GM12878 (cell line): ENCODE measurements around the gene TGFBR3. TPM values are rescaled to one million over a fixed set of nuclear protein-coding genes. Genes with fewer than 3 reads are reported as not detected.
A peak's percentile ranks its signal among the peaks of the same experiment; 100 is the strongest.

Experiments
- ATAC-seq: fragments of 200-7000 bp; cut with Tn5 transposase; 3 replicates; pipeline ENCODE4 v1.9.1; 2020; ENCODE audit warnings: mild to moderate bottlenecking, moderate library complexity
- BruUV-seq: library from RNA; stranded (reverse); fragments of 400-500 nt; replicated peaks from 2 replicates; lab custom pipeline; 2021; lab: Mats Ljungman, UMichigan
- CTCF ChIA-PET: fragments of 300-600 bp; sonication (Branson Sonifier 250); formaldehyde crosslinking; extraction: SDS; loops from one replicate; lab custom pipeline; 2021; ENCODE audit warnings: inconsistent platforms; lab: Yijun Ruan, JAX
- POLR2A ChIA-PET: fragments of 350-600 bp; formaldehyde crosslinking; extraction: SDS; loops from one replicate; lab custom pipeline; 2021; ENCODE audit warnings: inconsistent platforms; lab: Charles Lee
- RAD21 ChIA-PET: fragments of 300-600 bp; sonication (Branson Sonifier 250); formaldehyde crosslinking; loops from one replicate; lab custom pipeline; 2023; ENCODE audit warnings: antibody characterized with exemption; ENCODE audit not compliant: unreplicated experiment; lab: Charles Lee
- SMC1A ChIA-PET: fragments of 300-600 bp; sonication (Branson Sonifier 250); formaldehyde crosslinking; loops from one replicate; lab custom pipeline; 2023; ENCODE audit not compliant: unreplicated experiment, uncharacterized antibody; lab: Charles Lee
- DNase-seq: peaks from one replicate; pipeline ENCODE4 v3.0.0-alpha.2; 2011; ENCODE audit warnings: low read depth, low spot score
- FAIRE-seq: peaks from 3 replicates; lab custom pipeline; 2011; peaks lifted over from hg19 to GRCh38; lab: Jason Lieb, UNC
- H2AFZ ChIP-seq: 2 replicates; pipeline ENCODE4 v1.6.0; 2011; ENCODE audit warnings: low read depth, low read length, control low read depth; ENCODE audit not compliant: control insufficient read depth
- H3K27ac ChIP-seq: 2 replicates; pipeline ENCODE4 v1.5.1; 2011; ENCODE audit warnings: control low read depth; ENCODE audit not compliant: control insufficient read depth, insufficient read depth
- H3K27me3 ChIP-seq, 2 experiments: replicated peaks in 1 of 2; 2 replicates each; pipeline versions ENCODE4 v1.6.0 to v1.6.1; 2011; ENCODE audit warnings: low read length in 1 of 2; ENCODE audit not compliant: control insufficient read depth in 2 of 2, insufficient read depth in 2 of 2
- H3K36me3 ChIP-seq, 2 experiments: 2 replicates each; pipeline ENCODE4 v1.5.1; 2011; ENCODE audit warnings: low read length in 1 of 2; ENCODE audit not compliant: control insufficient read depth in 2 of 2, insufficient read depth in 2 of 2
- H3K4me1 ChIP-seq: 2 replicates; pipeline ENCODE4 v1.6.1; 2011; ENCODE audit warnings: mild to moderate bottlenecking, low read length, moderate library complexity, mixed read lengths; ENCODE audit not compliant: control insufficient read depth, insufficient read depth
- H3K4me2 ChIP-seq: 2 replicates; pipeline ENCODE4 v1.6.0; 2011; ENCODE audit warnings: control low read depth; ENCODE audit not compliant: control insufficient read depth, insufficient read depth
- H3K4me3 ChIP-seq: fragments of 200-600 bp; sonication (generic); 2 replicates; pipeline ENCODE4 v1.5.1; 2016
- H3K79me2 ChIP-seq: 2 replicates; pipeline ENCODE4 v1.6.0; 2011; ENCODE audit warnings: low read length; ENCODE audit not compliant: control insufficient read depth, insufficient read depth
- H3K9ac ChIP-seq: 2 replicates; pipeline ENCODE4 v1.8.0; 2011; ENCODE audit warnings: low read length, control low read depth, mixed read lengths; ENCODE audit not compliant: control insufficient read depth, insufficient read depth
- H3K9me3 ChIP-seq: replicated peaks from 3 replicates; pipeline ENCODE4 v1.5.1; 2011; ENCODE audit warnings: mild to moderate bottlenecking, low read length; ENCODE audit not compliant: control insufficient read depth, insufficient read depth
- H4K20me1 ChIP-seq: 2 replicates; pipeline ENCODE4 v1.6.0; 2011; ENCODE audit not compliant: control insufficient read depth, insufficient read depth
- CREM ChIP-seq: IDR thresholded peaks from 2 replicates; pipeline ENCODE4 v1.6.1; 2014; ENCODE audit warnings: antibody characterized with exemption, low read depth
- EED ChIP-seq: sonication (generic); IDR thresholded peaks from 2 replicates; pipeline ENCODE4 v1.6.1; 2016; ENCODE audit warnings: antibody characterized with exemption, low read depth
- IKZF2 ChIP-seq, 2 experiments: fragments of 450-650 bp; IDR thresholded peaks; 2 replicates each; pipeline ENCODE4 v1.6.1; 2017; ENCODE audit warnings: mild to moderate bottlenecking in 2 of 2, moderate library complexity in 2 of 2
- KDM1A ChIP-seq: fragments of 200-600 bp; sonication (generic); IDR thresholded peaks from 2 replicates; pipeline ENCODE4 v1.6.1; 2016; ENCODE audit warnings: borderline replicate concordance
- NR2C1 ChIP-seq: fragments of 450-650 bp; IDR thresholded peaks from 2 replicates; pipeline ENCODE4 v1.6.1; 2017; ENCODE audit warnings: antibody characterized with exemption, mild to moderate bottlenecking, moderate library complexity
- NRF1 ChIP-seq: conservative IDR thresholded peaks from 2 replicates; pipeline ENCODE4 v1.6.1; 2011; ENCODE audit warnings: mild to moderate bottlenecking, low read depth, low read length, improper control_type of control experiment
- POU2F2 ChIP-seq: IDR thresholded peaks from 3 replicates; pipeline ENCODE4 v1.6.1; 2011; ENCODE audit warnings: low read depth, mild to moderate bottlenecking, low read length, borderline replicate concordance
- SIN3A ChIP-seq: IDR thresholded peaks from 2 replicates; pipeline ENCODE4 v1.6.1; 2012; ENCODE audit warnings: low read depth, low read length, improper control_type of control experiment
- ZNF274 ChIP-seq: IDR thresholded peaks from one replicate; pipeline ENCODE4 v1.8.0; 2011; ENCODE audit not compliant: insufficient read length, insufficient read depth
- WGBS: methylation state at CpG from one replicate; pipeline ENCODE4 v1.1.6; 2016; ENCODE audit warnings: low lambda C conversion rate; ENCODE audit not compliant: insufficient replicate concordance, insufficient coverage; ENCODE audit errors: missing lambda C conversion rate; 5-methylcytosine and 5-hydroxymethylcytosine counted together
- in situ Hi-C: fragments of 300-500 bp; cut with MboI; formaldehyde crosslinking; loops from 9 replicates; pipeline ENCODE4 v1.14.3; 2018; ENCODE audit warnings: mixed read lengths
- intact Hi-C: fragments of 100-400 bp; cut with micrococcal nuclease; formaldehyde crosslinking; loops from one replicate; pipeline ENCODE4 v1.14.2; 2022; ENCODE audit not compliant: unreplicated experiment
- polyA plus RNA-seq, 11 experiments: library from polyadenylated mRNA; depleted of rRNA in 4 of 11; unstranded in 6 of 11; stranded (reverse) in 5 of 11; fragments of >200 nt; fragmentation: Nextera tagmentation in 4 of 11; fragmentation: Illumina TruSeq in 1 of 11; extraction: Ambion mirVana in 4 of 11; extraction: Trizol in 1 of 11; gene quantifications; 1 replicate in 1 of 11; 2 replicates in 10 of 11; pipeline versions ENCODE4 v1.2.1 to v1.2.3, GENCODE V29; 2011 to 2016; ENCODE audit warnings: inconsistent platforms in 2 of 11, missing spikeins in 2 of 11, low read depth in 1 of 11
- total RNA-seq, 4 experiments: library from RNA; depleted of rRNA in 3 of 4; stranded (reverse); fragments of >200 nt in 3 of 4; fragmentation: Illumina TruSeq in 1 of 4; extraction: Trizol in 1 of 4; gene quantifications; 2 replicates each; pipeline versions ENCODE4 v1.2.1 to v1.2.3, GENCODE V29; 2013 to 2021

The TGFBR3 gene
- total and polyA plus RNA-seq, 10 of the 15 experiments (the other 5 are each of a cell fraction or from before 2014, with no cell fraction given): 2.7 to 16.5 (median 12.6) TPM

GRCh38 chr1:91881280-91881679 is 4.7 kb downstream of the TGFBR3 start:
- Histone ChIP-seq H3K27me3 (peaks cover 0 to 5% of the 10 kb centered on the region in 2 experiments; a peak in 2 of 4 replicates), H3K9me3 (no peaks in the 10 kb centered on the region), H3K9ac (no peak overlapping the region), H3K4me3 (no peak overlapping the region), H3K27ac (no peak overlapping the region; the same call in 1 of the 2 replicates), H2AFZ (peak overlapping the region; percentile 26), H3K79me2 (peaks cover 4% of the 10 kb centered on the region), H4K20me1 (no peaks in the 10 kb centered on the region), H3K36me3 (no peaks in the 10 kb centered on the region), H3K4me2 (no peak overlapping the region), H3K4me1 (peaks cover 18% of the 10 kb centered on the region)
- 54% methylated on average over 3 of the region's 3 CpGs for WGBS
- no TSS peak for BruUV-seq
- ChIA-PET SMC1A (no interaction called here), POLR2A (interaction anchor here (0.5 kb wide), 1 partner anchor 982 kb away, joined by 8 read pairs; no protein-coding TSS in a partner anchor), CTCF (interaction anchor here (0.6 kb wide), 1 partner anchor 379 kb away, joined by 3 read pairs; no protein-coding TSS in a partner anchor), RAD21 (no interaction called here)
- in situ Hi-C loops: loop anchor here (25.0 kb wide), 1 partner anchor 369 kb away; the partner anchor contains the start of gene CDC7
- FAIRE-seq: no peak
- DNase-seq: no peak
- intact Hi-C loops: no loop called here
- TF ChIP-seq NR2C1 (no peak), ZNF274 (no peak), NRF1 (no peak), CREM (no peak), POU2F2 (no peak), KDM1A (no peak)
- ATAC-seq: no peak

- ChIA-PET CTCF (interaction anchor here (0.7 to 1.1 kb wide), 2 partner anchors 9 to 367 kb away, joined by 3 read pairs; no protein-coding TSS in a partner anchor), SMC1A (interaction anchor here (1.2 to 1.6 kb wide), 2 partner anchors 10 to 11 kb away, joined by 3 to 6 read pairs; no protein-coding TSS in a partner anchor), POLR2A (no interaction called here), RAD21 (interaction anchor here (1.2 kb wide), 1 partner anchor 367 kb away, joined by 3 read pairs; no protein-coding TSS in a partner anchor)
- DNase-seq: no peak
- FAIRE-seq: no peak
- peaks cover 0 to 2% of the 10 kb centered on the region in 2 experiments; a peak in 2 of 4 replicates for H3K27me3 ChIP-seq
- ATAC-seq: no peak
- H3K9me3 ChIP-seq: no peaks in the 10 kb centered on the region
- no peaks in the 10 kb centered on the region for H3K36me3 ChIP-seq
- H2AFZ ChIP-seq: no peak overlapping the region
- no TSS peak for BruUV-seq
- peaks cover 6% of the 10 kb centered on the region for H3K79me2 ChIP-seq
- H3K4me2 ChIP-seq: no peak overlapping the region
- no peaks in the 10 kb centered on the region for H4K20me1 ChIP-seq
- in situ Hi-C loops: loop anchor here (25.0 kb wide), 1 partner anchor 367 kb away; the partner anchor contains the start of gene CDC7
- H3K4me3 ChIP-seq: no peak overlapping the region
- H3K27ac ChIP-seq: no peak overlapping the region
- H3K9ac ChIP-seq: no peak overlapping the region
- peaks cover 25% of the 10 kb centered on the region for H3K4me1 ChIP-seq
- intact Hi-C loops: no loop called here
- TF ChIP-seq IKZF2 (IDR thresholded peaks at IDR 0.05): no peak
- TF ChIP-seq EED: no peak
- no peak for TF ChIP-seq SIN3A
Measured at GRCh38 chr1:91879733-91880132, 6.2 kb downstream of the TGFBR3 start.
